Mucosa of rectum (tissue), 2 donors: ENCODE data around the gene IMMP1L.

Source experiments
- H3K27ac ChIP-seq, 2 donors: one replicate each; pipeline ENCODE4 v1.7.0; 2013; ENCODE audit warnings: inconsistent platforms in 2 of 2, low read depth in 2 of 2, low read length in 2 of 2
- H3K27me3 ChIP-seq, 2 donors: one replicate each; pipeline ENCODE4 v1.7.0; 2013; ENCODE audit warnings: low read length in 2 of 2; ENCODE audit not compliant: control insufficient read depth in 2 of 2, insufficient read depth in 2 of 2
- H3K36me3 ChIP-seq, 2 donors: one replicate each; pipeline ENCODE4 v1.7.0; 2013; ENCODE audit warnings: low read length in 2 of 2; ENCODE audit not compliant: control insufficient read depth in 2 of 2, insufficient read depth in 2 of 2
- H3K4me1 ChIP-seq, 2 donors: one replicate each; pipeline ENCODE4 v1.7.0; 2013; ENCODE audit warnings: low read length in 2 of 2, mild to moderate bottlenecking in 1 of 2; ENCODE audit not compliant: control insufficient read depth in 2 of 2, insufficient read depth in 2 of 2
- H3K4me3 ChIP-seq, 2 donors: one replicate each; pipeline ENCODE4 v1.7.0; 2013; ENCODE audit warnings: low read length in 2 of 2
- H3K9ac ChIP-seq, 2 donors: one replicate each; pipeline ENCODE4 v1.7.0; 2013; ENCODE audit warnings: low read length in 2 of 2, low read depth in 1 of 2, mild to moderate bottlenecking in 1 of 2
- H3K9me3 ChIP-seq, 2 donors: one replicate each; pipeline ENCODE4 v1.7.0; 2013; ENCODE audit warnings: low read length in 2 of 2; ENCODE audit not compliant: control insufficient read depth in 2 of 2
- donor health status: healthy.
- donor health status: Normal muscosa, but diverticular disease.

The IMMP1L gene, protein sequence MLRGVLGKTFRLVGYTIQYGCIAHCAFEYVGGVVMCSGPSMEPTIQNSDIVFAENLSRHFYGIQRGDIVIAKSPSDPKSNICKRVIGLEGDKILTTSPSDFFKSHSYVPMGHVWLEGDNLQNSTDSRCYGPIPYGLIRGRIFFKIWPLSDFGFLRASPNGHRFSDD

GRCh38 chr11:31509429-31510345 is at the start of gene IMMP1L, which contains the start of gene ELP4:
IMMP1L (minus strand) TSS chr11:31509622; CDS start chr11:31463276, 46,346 bp downstream.
ELP4 (plus strand) TSS chr11:31509767; CDS start chr11:31509785, 18 bp downstream.
- Histone ChIP-seq H3K9me3 (no peaks in the 10 kb centered on the region), H3K36me3 (peaks cover 2 to 4% of the 10 kb centered on the region in 2 donors), H3K9ac (peak within 1 kb of the TSS; percentile 83 to 91), H3K4me1 (peaks cover 0 to 11% of the 10 kb centered on the region in 2 donors), H3K27me3 (no peaks in the 10 kb centered on the region), H3K4me3 (peak within 1 kb of the TSS; percentile 97 to 98), H3K27ac (peak within 1 kb of the TSS; percentile 70 to 82)

GRCh38 chr11:31558001-31558400 is 48.6 kb upstream of the IMMP1L start:
- no peaks in the 10 kb centered on the region for H3K27me3 ChIP-seq
- no peaks in the 10 kb centered on the region for H3K36me3 ChIP-seq
- H3K9ac ChIP-seq: no peak overlapping the region
- no peaks in the 10 kb centered on the region for H3K4me1 ChIP-seq
- H3K27ac ChIP-seq: no peak overlapping the region
- H3K4me3 ChIP-seq: no peak overlapping the region
- H3K9me3 ChIP-seq: no peaks in the 10 kb centered on the region

GRCh38 chr11:31555938-31556337 is 46.5 kb upstream of the IMMP1L start:
- Histone ChIP-seq H3K4me3 (no peak overlapping the region), H3K36me3 (no peaks in the 10 kb centered on the region), H3K4me1 (no peaks in the 10 kb centered on the region), H3K27me3 (no peaks in the 10 kb centered on the region), H3K9me3 (no peaks in the 10 kb centered on the region), H3K9ac (no peak overlapping the region), H3K27ac (no peak overlapping the region)

GRCh38 chr11:31542862-31543261 is 33.4 kb upstream of the IMMP1L start:
- Histone ChIP-seq H3K9ac (no peak overlapping the region), H3K9me3 (no peaks in the 10 kb centered on the region), H3K27ac (no peak overlapping the region), H3K4me1 (no peaks in the 10 kb centered on the region), H3K36me3 (peaks cover 9 to 12% of the 10 kb centered on the region in 2 donors), H3K4me3 (no peak overlapping the region), H3K27me3 (no peaks in the 10 kb centered on the region)

DNA sequence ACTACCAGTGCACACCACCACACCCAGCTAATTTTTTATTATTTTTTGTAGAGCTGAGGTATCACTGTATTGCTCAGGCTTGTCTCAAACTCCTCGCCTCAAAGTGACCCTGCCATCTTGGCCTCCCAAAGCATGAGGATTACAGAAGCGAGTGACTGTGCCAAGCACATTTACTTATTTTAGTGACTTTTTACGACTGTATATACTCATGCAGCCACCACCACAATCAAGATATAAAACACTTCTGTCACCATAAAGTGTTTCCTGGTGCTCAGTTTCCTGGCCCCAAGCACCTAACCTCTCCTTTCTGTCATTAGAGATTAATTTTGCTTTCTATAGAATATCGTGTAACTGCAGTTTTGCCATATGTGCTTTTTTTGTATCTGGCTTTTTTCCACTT is 26.1 kb upstream of the IMMP1L start:
- Histone ChIP-seq H3K9ac (no peak overlapping the region), H3K4me1 (no peaks in the 10 kb centered on the region), H3K27ac (no peak overlapping the region), H3K9me3 (no peaks in the 10 kb centered on the region), H3K27me3 (no peaks in the 10 kb centered on the region), H3K36me3 (peaks cover 0 to 5% of the 10 kb centered on the region in 2 donors), H3K4me3 (no peak overlapping the region)

DNA sequence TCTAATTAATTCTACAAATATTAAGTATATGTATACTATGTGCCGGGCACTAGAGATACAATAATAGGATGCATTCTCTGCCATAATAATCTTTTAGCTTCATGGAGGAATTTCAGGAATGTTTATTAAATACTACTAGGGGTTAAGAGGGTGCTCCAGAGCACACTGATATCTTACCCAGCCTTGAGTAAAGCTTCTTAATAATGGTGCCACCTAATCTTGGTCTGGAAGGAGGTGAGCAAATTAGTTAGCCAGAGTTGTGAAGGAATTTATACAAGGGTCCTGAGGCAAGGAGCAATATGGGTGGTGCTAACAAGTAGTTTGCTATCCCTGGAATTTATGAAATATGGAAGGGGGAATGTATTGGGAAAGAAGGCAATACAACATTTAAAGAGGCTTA is 21.9 kb upstream of the IMMP1L start:
- no peak overlapping the region for H3K9ac ChIP-seq
- H3K27me3 ChIP-seq: no peaks in the 10 kb centered on the region
- no peaks in the 10 kb centered on the region for H3K4me1 ChIP-seq
- no peak overlapping the region for H3K4me3 ChIP-seq
- no peaks in the 10 kb centered on the region for H3K9me3 ChIP-seq
- H3K36me3 ChIP-seq: no peaks in the 10 kb centered on the region
- no peak overlapping the region for H3K27ac ChIP-seq

- Histone ChIP-seq H3K4me3 (no peak overlapping the region), H3K9ac (no peak overlapping the region), H3K9me3 (no peaks in the 10 kb centered on the region), H3K36me3 (no peaks in the 10 kb centered on the region), H3K27ac (no peak overlapping the region), H3K27me3 (no peaks in the 10 kb centered on the region), H3K4me1 (no peaks in the 10 kb centered on the region)
Measured at GRCh38 chr11:31529701-31530100, 20.3 kb upstream of the IMMP1L start.

DNA sequence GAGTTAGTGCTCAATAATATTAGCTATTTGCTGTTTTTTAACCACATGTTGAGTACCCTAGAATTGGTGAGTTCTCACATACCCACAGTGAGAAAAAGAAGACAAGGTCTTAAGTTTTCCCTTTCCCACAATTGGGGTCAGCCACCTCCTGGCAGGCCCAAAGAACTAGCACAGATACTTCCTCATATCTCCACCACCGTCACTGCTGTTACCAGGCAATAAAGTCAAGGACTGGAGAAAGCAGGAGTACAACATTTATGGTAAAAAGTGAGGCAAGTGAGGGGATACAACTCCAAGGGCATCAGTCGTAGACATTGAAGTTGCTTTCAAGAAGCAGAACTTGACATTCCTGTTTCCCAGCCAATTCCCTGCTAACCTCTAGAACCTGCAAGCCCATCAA is 19.8 kb upstream of the IMMP1L start:
- Histone ChIP-seq H3K4me3 (no peak overlapping the region), H3K9ac (no peak overlapping the region), H3K27me3 (no peaks in the 10 kb centered on the region), H3K9me3 (no peaks in the 10 kb centered on the region), H3K36me3 (no peaks in the 10 kb centered on the region), H3K27ac (no peak overlapping the region), H3K4me1 (no peaks in the 10 kb centered on the region)

- Histone ChIP-seq H3K4me3 (no peak overlapping the region), H3K27ac (no peak overlapping the region), H3K36me3 (no peaks in the 10 kb centered on the region), H3K9ac (no peak overlapping the region), H3K4me1 (no peaks in the 10 kb centered on the region), H3K9me3 (no peaks in the 10 kb centered on the region), H3K27me3 (no peaks in the 10 kb centered on the region)
Measured at GRCh38 chr11:31521497-31522150, 12.2 kb upstream of the IMMP1L start.

GRCh38 chr11:31512117-31512516 is 2.7 kb upstream of the IMMP1L start:
- no peaks in the 10 kb centered on the region for H3K9me3 ChIP-seq
- H3K4me1 ChIP-seq: peaks cover 0 to 11% of the 10 kb centered on the region in 2 donors
- no peaks in the 10 kb centered on the region for H3K27me3 ChIP-seq
- H3K27ac ChIP-seq: no peak overlapping the region
- no peak overlapping the region for H3K4me3 ChIP-seq
- no peak overlapping the region for H3K9ac ChIP-seq
- no peaks in the 10 kb centered on the region for H3K36me3 ChIP-seq
